Suprapubic skin (tissue), 4 donors: Measurements from ENCODE around the gene GNA14. TPM values are rescaled to one million over a fixed set of nuclear protein-coding genes. Genes with fewer than 3 reads are reported as not detected.

Experiments used
- DNase-seq, 2 donors: peaks; one replicate each; pipeline ENCODE4 v3.0.0-alpha.2; 2019; ENCODE audit warnings: low spot score in 2 of 2
- H3K27ac ChIP-seq: fragments of 200-600 bp; sonication (generic); one replicate; pipeline ENCODE4 v1.5.1; 2019
- H3K27me3 ChIP-seq: fragments of 200-600 bp; sonication (generic); one replicate; pipeline ENCODE4 v1.5.1; 2019
- H3K36me3 ChIP-seq: fragments of 200-600 bp; sonication (generic); one replicate; pipeline ENCODE4 v1.5.1; 2019
- H3K4me1 ChIP-seq: fragments of 200-600 bp; sonication (generic); one replicate; pipeline ENCODE4 v1.5.1; 2019
- H3K4me3 ChIP-seq: fragments of 200-600 bp; sonication (generic); one replicate; pipeline ENCODE4 v1.5.1; 2019; ENCODE audit warnings: mild to moderate bottlenecking
- H3K9me3 ChIP-seq: fragments of 200-600 bp; sonication (generic); one replicate; pipeline ENCODE4 v1.5.1; 2019
- EP300 ChIP-seq: sonication (generic); formaldehyde crosslinking; IDR thresholded peaks from one replicate; pipeline ENCODE4 v1.6.1; 2017; ENCODE audit warnings: antibody characterized with exemption
- POLR2A ChIP-seq, 2 donors: fragments of 450-650 bp; IDR thresholded peaks; one replicate each; pipeline ENCODE4 v1.6.1; 2017; ENCODE audit warnings: antibody characterized with exemption in 2 of 2, mild to moderate bottlenecking in 2 of 2, moderate library complexity in 2 of 2
- POLR2AphosphoS5 ChIP-seq, 3 donors: sonication (generic); formaldehyde crosslinking; IDR thresholded peaks; one replicate each; pipeline ENCODE4 v1.6.1; 2017; ENCODE audit warnings: antibody characterized with exemption in 3 of 3
- WGBS: methylation state at CpG from one replicate; pipeline ENCODE4 v1.1.5; 2018; 5-methylcytosine and 5-hydroxymethylcytosine counted together
- total RNA-seq, 4 donors: library from RNA; depleted of rRNA; stranded (reverse); fragments of >200 nt; gene quantifications; one replicate each; pipeline ENCODE4 v1.1.0, GENCODE V29; 2016
- TF ChIP-seq, protein P1 (sequence below), 2 donors: fragments of 200-600 bp in 1 of 2; fragments of 450-650 bp in 1 of 2; sonication (generic) in 1 of 2; IDR thresholded peaks; one replicate each; pipeline ENCODE4 v1.5.1; 2016 to 2019; ENCODE audit warnings: antibody characterized with exemption in 2 of 2, mild to moderate bottlenecking in 1 of 2, moderate library complexity in 1 of 2

The GNA14 gene
- total RNA-seq, 4 donors from 2014 or later: 0.42 to 4.2 (median 2.0) TPM

DNA sequence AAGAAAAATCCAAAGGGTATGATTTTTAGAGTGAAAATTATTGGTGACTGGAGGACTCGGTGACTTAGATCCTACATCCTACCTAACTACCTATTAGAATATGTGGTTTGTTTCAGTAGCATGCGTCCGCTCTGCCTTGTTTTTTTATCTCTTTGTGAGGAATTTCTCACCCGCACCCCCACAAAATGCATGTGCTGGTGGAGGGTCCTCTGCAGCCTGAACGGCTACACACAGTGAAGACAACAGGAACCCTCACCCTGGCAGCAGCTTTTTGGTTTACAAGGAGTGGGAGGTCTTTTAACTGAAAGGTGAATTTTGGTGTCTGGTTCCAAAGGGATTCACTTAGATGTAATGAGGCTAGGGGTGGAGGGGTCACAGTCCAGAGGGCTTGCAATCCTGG is 115.5 kb downstream of the GNA14 start:
- Histone ChIP-seq H3K27ac (no peak overlapping the region), H3K4me3 (no peak overlapping the region), H3K27me3 (no peaks in the 10 kb centered on the region), H3K36me3 (no peaks in the 10 kb centered on the region), H3K4me1 (no peaks in the 10 kb centered on the region), H3K9me3 (no peaks in the 10 kb centered on the region)
- WGBS: 81% methylated on average over 5 of the region's 5 CpGs
- TF ChIP-seq EP300 (no peak), POLR2AphosphoS5 (IDR thresholded peaks at IDR 0.05) (no peak), POLR2A (IDR thresholded peaks at IDR 0.05) (no peak)
- TF ChIP-seq, protein P1, sequence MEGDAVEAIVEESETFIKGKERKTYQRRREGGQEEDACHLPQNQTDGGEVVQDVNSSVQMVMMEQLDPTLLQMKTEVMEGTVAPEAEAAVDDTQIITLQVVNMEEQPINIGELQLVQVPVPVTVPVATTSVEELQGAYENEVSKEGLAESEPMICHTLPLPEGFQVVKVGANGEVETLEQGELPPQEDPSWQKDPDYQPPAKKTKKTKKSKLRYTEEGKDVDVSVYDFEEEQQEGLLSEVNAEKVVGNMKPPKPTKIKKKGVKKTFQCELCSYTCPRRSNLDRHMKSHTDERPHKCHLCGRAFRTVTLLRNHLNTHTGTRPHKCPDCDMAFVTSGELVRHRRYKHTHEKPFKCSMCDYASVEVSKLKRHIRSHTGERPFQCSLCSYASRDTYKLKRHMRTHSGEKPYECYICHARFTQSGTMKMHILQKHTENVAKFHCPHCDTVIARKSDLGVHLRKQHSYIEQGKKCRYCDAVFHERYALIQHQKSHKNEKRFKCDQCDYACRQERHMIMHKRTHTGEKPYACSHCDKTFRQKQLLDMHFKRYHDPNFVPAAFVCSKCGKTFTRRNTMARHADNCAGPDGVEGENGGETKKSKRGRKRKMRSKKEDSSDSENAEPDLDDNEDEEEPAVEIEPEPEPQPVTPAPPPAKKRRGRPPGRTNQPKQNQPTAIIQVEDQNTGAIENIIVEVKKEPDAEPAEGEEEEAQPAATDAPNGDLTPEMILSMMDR (IDR thresholded peaks at IDR 0.05): no peak
- no peak for DNase-seq

DNA sequence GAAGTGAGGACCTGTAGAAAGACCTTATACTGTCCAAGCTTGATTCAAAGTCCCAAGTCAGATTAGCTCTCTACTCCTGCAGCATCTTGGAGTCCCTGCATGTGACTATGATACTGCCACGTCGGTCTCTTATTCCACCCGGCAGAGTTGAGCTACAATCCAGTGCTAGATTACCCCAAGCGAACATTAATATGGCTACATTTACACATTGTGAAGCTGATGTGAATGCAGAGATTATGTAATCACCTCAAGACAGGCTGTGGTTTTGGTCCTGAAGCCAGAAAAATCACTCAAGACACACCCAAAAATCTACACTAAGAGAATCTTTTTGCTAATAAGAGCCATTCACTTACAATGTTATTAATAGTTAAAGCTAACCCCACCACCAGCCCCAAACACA is 116.7 kb downstream of the GNA14 start:
- TF ChIP-seq, protein P1 (IDR thresholded peaks at IDR 0.05): no peak
- no peak for TF ChIP-seq POLR2AphosphoS5 (IDR thresholded peaks at IDR 0.05)
- TF ChIP-seq POLR2A (IDR thresholded peaks at IDR 0.05): no peak
- TF ChIP-seq EP300: no peak
- no peak for DNase-seq
- WGBS: 71% methylated on average over 4 of the region's 4 CpGs

DNA sequence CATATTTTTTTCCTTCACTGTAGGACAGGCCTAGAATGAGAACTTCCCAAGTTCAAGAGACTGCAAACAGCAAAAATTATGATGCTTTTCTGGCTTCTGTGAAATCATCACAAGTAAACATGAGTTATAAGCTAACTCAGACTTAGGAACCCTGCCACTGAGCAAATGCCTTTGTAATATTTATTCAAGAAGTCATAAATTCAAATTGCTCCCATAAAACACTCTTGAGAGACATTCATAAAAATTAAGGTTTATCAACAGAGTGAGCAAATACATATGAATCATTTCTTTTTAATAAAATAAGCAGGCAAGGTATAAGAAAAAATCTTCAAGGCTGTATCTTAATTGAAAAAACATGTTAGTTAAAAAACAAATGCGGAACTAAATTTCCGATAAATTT is 124.2 kb downstream of the GNA14 start:
- no peaks in the 10 kb centered on the region for H3K9me3 ChIP-seq
- WGBS: 85% methylated on average over 2 of the region's 2 CpGs
- no peak overlapping the region for H3K27ac ChIP-seq
- no peak for DNase-seq
- H3K36me3 ChIP-seq: no peaks in the 10 kb centered on the region
- no peaks in the 10 kb centered on the region for H3K27me3 ChIP-seq
- TF ChIP-seq POLR2AphosphoS5 (IDR thresholded peaks at IDR 0.05): no peak
- TF ChIP-seq POLR2A (IDR thresholded peaks at IDR 0.05): no peak
- TF ChIP-seq EP300: no peak
- TF ChIP-seq, protein P1 (IDR thresholded peaks at IDR 0.05): no peak
- no peaks in the 10 kb centered on the region for H3K4me1 ChIP-seq
- H3K4me3 ChIP-seq: no peak overlapping the region

More for the DNA sequence above, 116.7 kb downstream of the GNA14 start:
- no peaks in the 10 kb centered on the region for H3K27me3 ChIP-seq
- no peaks in the 10 kb centered on the region for H3K4me1 ChIP-seq
- H3K9me3 ChIP-seq: no peaks in the 10 kb centered on the region
- no peak overlapping the region for H3K27ac ChIP-seq
- no peak overlapping the region for H3K4me3 ChIP-seq
- no peaks in the 10 kb centered on the region for H3K36me3 ChIP-seq

DNA sequence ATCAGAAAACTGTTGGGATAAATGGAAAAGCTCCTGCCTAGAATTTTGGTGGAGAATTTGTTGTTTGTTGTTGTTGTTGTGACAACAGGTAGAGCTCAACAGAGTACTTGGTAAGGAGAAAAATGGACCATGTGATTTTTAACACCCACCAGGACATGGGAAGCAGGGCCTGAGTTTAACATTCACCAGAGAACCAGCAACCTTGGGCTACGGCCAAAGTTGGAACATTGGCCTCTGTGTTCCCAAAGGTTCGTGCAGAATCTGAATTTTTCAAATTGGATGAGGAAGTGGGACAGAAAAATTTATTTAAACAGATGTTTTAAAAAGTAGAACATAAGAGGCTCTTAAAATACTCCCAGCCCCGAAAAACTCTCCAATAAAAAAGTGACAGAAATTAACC is 127.0 kb downstream of the GNA14 start:
- H3K4me3 ChIP-seq: no peak overlapping the region
- H3K27me3 ChIP-seq: no peaks in the 10 kb centered on the region
- WGBS: 56% methylated on average over 3 of the region's 3 CpGs
- no peaks in the 10 kb centered on the region for H3K36me3 ChIP-seq
- TF ChIP-seq POLR2A (IDR thresholded peaks at IDR 0.05) (no peak), EP300 (no peak), POLR2AphosphoS5 (IDR thresholded peaks at IDR 0.05) (no peak)
- TF ChIP-seq, protein P1 (IDR thresholded peaks at IDR 0.05): no peak
- no peaks in the 10 kb centered on the region for H3K4me1 ChIP-seq
- no peak overlapping the region for H3K27ac ChIP-seq
- DNase-seq: no peak
- H3K9me3 ChIP-seq: no peaks in the 10 kb centered on the region

DNA sequence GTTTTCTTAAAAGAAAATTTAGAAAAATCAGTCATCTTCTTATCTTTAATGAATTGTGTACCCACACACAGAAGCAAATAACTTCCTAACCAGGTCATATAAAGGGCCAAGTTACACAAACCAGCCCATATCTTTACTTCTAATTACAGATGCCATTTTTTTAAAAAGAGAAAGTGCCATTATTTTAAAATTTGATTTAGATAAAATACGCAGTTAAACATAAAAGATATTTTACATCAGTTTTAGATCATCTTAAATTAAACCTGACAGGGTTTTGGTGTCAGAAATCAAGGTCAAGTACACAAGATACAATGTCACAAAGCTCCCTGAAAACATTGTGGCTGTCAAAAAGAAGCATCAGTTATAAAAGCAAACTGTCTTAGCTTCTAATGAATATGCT is 129.4 kb downstream of the GNA14 start:
- TF ChIP-seq EP300 (no peak), POLR2A (IDR thresholded peaks at IDR 0.05) (no peak), POLR2AphosphoS5 (IDR thresholded peaks at IDR 0.05) (no peak)
- TF ChIP-seq, protein P1 (IDR thresholded peaks at IDR 0.05): no peak
- H3K36me3 ChIP-seq: no peaks in the 10 kb centered on the region
- H3K27me3 ChIP-seq: no peaks in the 10 kb centered on the region
- no peaks in the 10 kb centered on the region for H3K9me3 ChIP-seq
- DNase-seq: no peak
- WGBS: 94% methylated on average over 1 of the region's 1 CpG
- no peak overlapping the region for H3K27ac ChIP-seq
- no peak overlapping the region for H3K4me3 ChIP-seq
- H3K4me1 ChIP-seq: peaks cover 2% of the 10 kb centered on the region
